B cell (primary cell): ENCODE data around the gene ZNF620. TPM values are rescaled to one million over a fixed set of nuclear protein-coding genes. Genes with fewer than 3 reads are reported as not detected.

Experiments
- ATAC-seq: fragments of 200-7000 bp; cut with Tn5 transposase; one replicate; pipeline ENCODE4 v1.10.0; 2021; ENCODE audit warnings: low read depth, mild to moderate bottlenecking, moderate number of reproducible peaks, moderate library complexity
- CTCF ChIA-PET: fragments of 350-600 bp; sonication (Branson Sonifier 250); formaldehyde crosslinking; loops from one replicate; lab custom pipeline; 2021; ENCODE audit warnings: antibody characterized with exemption, inconsistent platforms; lab: Charles Lee
- POLR2A ChIA-PET: fragments of 350-600 bp; sonication (Branson Sonifier 250); formaldehyde crosslinking; loops from one replicate; lab custom pipeline; 2021; ENCODE audit warnings: antibody characterized with exemption; lab: Charles Lee
- DNase-seq: peaks from one replicate; pipeline ENCODE4 v3.0.0; 2013
- H2AFZ ChIP-seq: 2 replicates; pipeline ENCODE4 v1.6.1; 2012; ENCODE audit warnings: mild to moderate bottlenecking, low read depth, low read length; ENCODE audit not compliant: insufficient read depth, poor library complexity, severe bottlenecking
- H3K27ac ChIP-seq, 2 donors: 1 replicate in 1 of 2; 2 replicates in 1 of 2; pipeline ENCODE4 v1.5.1; 2012 to 2013; ENCODE audit warnings: low read length in 2 of 2, mild to moderate bottlenecking in 2 of 2, moderate library complexity in 1 of 2
- H3K27me3 ChIP-seq, 4 experiments: fragments of 200-600 bp in 1 of 4; sonication (generic) in 1 of 4; replicated peaks in 1 of 4; 1 replicate in 2 of 4; 2 replicates in 2 of 4; pipeline versions ENCODE4 v1.6.1 to v1.7.0; 2013 to 2016; ENCODE audit warnings: low read length in 3 of 4, mild to moderate bottlenecking in 2 of 4, mixed read lengths in 1 of 4, moderate library complexity in 1 of 4; ENCODE audit not compliant: insufficient read depth in 4 of 4, control insufficient read depth in 3 of 4; ENCODE audit errors: control extremely low read depth in 1 of 4
- H3K36me3 ChIP-seq, 2 experiments: replicated peaks in 1 of 2; 1 replicate in 1 of 2; 2 replicates in 1 of 2; pipeline versions ENCODE4 v1.6.1 to v1.7.1; 2013; ENCODE audit warnings: low read length in 1 of 2; ENCODE audit not compliant: insufficient read depth in 2 of 2, control insufficient read depth in 1 of 2; ENCODE audit errors: control extremely low read depth in 1 of 2, extremely low read depth in 1 of 2
- H3K4me1 ChIP-seq, 2 donors: fragments of 200-600 bp in 1 of 2; sonication (generic) in 1 of 2; 1 replicate in 1 of 2; 2 replicates in 1 of 2; pipeline versions ENCODE4 v1.5.1 to v1.6.1; 2013 to 2017; ENCODE audit warnings: low read length in 2 of 2; ENCODE audit not compliant: control insufficient read depth in 2 of 2, insufficient read depth in 2 of 2
- H3K4me2 ChIP-seq: replicated peaks from 2 replicates; pipeline ENCODE3; 2012; ENCODE audit warnings: mild to moderate bottlenecking, low read depth, low read length; ENCODE audit not compliant: poor library complexity, severe bottlenecking
- H3K4me3 ChIP-seq, 5 experiments: fragments of 200-600 bp in 1 of 5; sonication (generic) in 1 of 5; 1 replicate in 3 of 5; 2 replicates in 2 of 5; pipeline versions ENCODE4 v1.5.1 to v1.7.0; 2011 to 2016; ENCODE audit warnings: low read length in 4 of 5, mild to moderate bottlenecking in 4 of 5, low read depth in 2 of 5, control low read depth in 1 of 5, moderate library complexity in 1 of 5; ENCODE audit not compliant: insufficient read depth in 1 of 5; ENCODE audit errors: control extremely low read depth in 1 of 5, extremely low read depth in 1 of 5
- H3K79me2 ChIP-seq: fragments of 200-600 bp; sonication (generic); one replicate; pipeline ENCODE4 v1.6.0; 2016; ENCODE audit warnings: low read length; ENCODE audit not compliant: control insufficient read depth, insufficient read depth
- H3K9ac ChIP-seq: fragments of 200-600 bp; sonication (generic); 2 replicates; pipeline ENCODE4 v1.6.1; 2017; ENCODE audit warnings: mild to moderate bottlenecking, low read length, moderate library complexity
- H3K9me3 ChIP-seq, 3 donors: one replicate each; pipeline versions ENCODE4 v1.6.1 to v1.7.1; 2013; ENCODE audit warnings: low read length in 2 of 3; ENCODE audit not compliant: control insufficient read depth in 2 of 3, insufficient read depth in 1 of 3; ENCODE audit errors: control extremely low read depth in 1 of 3
- H4K20me1 ChIP-seq: 2 replicates; pipeline ENCODE4 v1.6.0; 2012; ENCODE audit warnings: mild to moderate bottlenecking, low read length; ENCODE audit not compliant: insufficient read depth, control insufficient read depth, poor library complexity, severe bottlenecking
- H3K27ac Mint-ChIP-seq: one replicate; pipeline ENCODE4 v1.8.0; 2021; ENCODE audit warnings: mixed read lengths
- H3K27me3 Mint-ChIP-seq: one replicate; pipeline ENCODE4 v1.8.0; 2021; ENCODE audit warnings: mixed read lengths
- H3K4me1 Mint-ChIP-seq: one replicate; pipeline ENCODE4 v1.8.0; 2021; ENCODE audit warnings: mixed read lengths
- H3K4me3 Mint-ChIP-seq: one replicate; pipeline ENCODE4 v1.8.0; 2021; ENCODE audit warnings: mixed read lengths
- H3K9me3 Mint-ChIP-seq: one replicate; pipeline ENCODE4 v1.8.0; 2022; ENCODE audit warnings: mixed read lengths; ENCODE audit not compliant: insufficient read depth
- CTCF ChIP-seq: fragments of 200-600 bp; IDR thresholded peaks from one replicate; pipeline ENCODE4 v1.8.0; 2022; ENCODE audit warnings: antibody characterized with exemption, mild to moderate bottlenecking
- EZH2 ChIP-seq: IDR thresholded peaks from 2 replicates; pipeline ENCODE4 v1.6.1; 2012; ENCODE audit warnings: borderline replicate concordance, low read depth, mild to moderate bottlenecking, moderate library complexity, low read length; ENCODE audit not compliant: insufficient read depth, poor library complexity, severe bottlenecking
- WGBS: methylation state at CpG from one replicate; pipeline ENCODE4 v1.1.5; 2013; ENCODE audit warnings: missing lambda C conversion rate; ENCODE audit not compliant: insufficient coverage; 5-methylcytosine and 5-hydroxymethylcytosine counted together
- intact Hi-C: fragments of 100-400 bp; cut with micrococcal nuclease; formaldehyde crosslinking; loops from one replicate; pipeline ENCODE4 v1.10.0; 2022
- polyA plus RNA-seq: library from polyadenylated mRNA; depleted of rRNA; stranded (reverse); fragments of >200 nt; gene quantifications from 2 replicates; pipeline ENCODE4 v1.2.3, GENCODE V29; 2012
- total RNA-seq, 2 donors: library from RNA; stranded (reverse); fragments of 120-200 nt in 1 of 2; gene quantifications; 1 replicate in 1 of 2; 2 replicates in 1 of 2; pipeline versions ENCODE4 v1.2.3 to v1.2.4, GENCODE V29; 2013 to 2022

The ZNF620 gene
- total and polyA plus RNA-seq, 2 donors (not counting 1 experiment from before 2014, with no cell fraction given) = 1.2 to 6.6 TPM

- Mint-ChIP-seq H3K4me3 (peak overlapping the region; percentile 94), H3K27me3 (no peaks in the 10 kb centered on the region), H3K27ac (peak overlapping the region; percentile 96), H3K9me3 (no peaks in the 10 kb centered on the region), H3K4me1 (peaks cover 47% of the 10 kb centered on the region)
- H4K20me1 ChIP-seq = peaks cover 31% of the 10 kb centered on the region
- H3K79me2 ChIP-seq = peaks cover 29% of the 10 kb centered on the region
- H3K4me2 ChIP-seq = peak overlapping the region; percentile 88
- no peak for DNase-seq
- peak overlapping the region; percentile 76 for H2AFZ ChIP-seq
- H3K27me3 ChIP-seq = no peaks in the 10 kb centered on the region
- ChIA-PET POLR2A (interaction anchor here (0.7 to 1.5 kb wide), 2 partner anchors 49 to 148 kb away, joined by 6 to 9 read pairs; partner anchors contain the start of gene ZNF620), CTCF (interaction anchor here (1.3 to 1.6 kb wide), 2 partner anchors 14 to 68 kb away, joined by 4 to 5 read pairs; partner anchors contain the start of gene ZNF621)
- intact Hi-C loops = loop anchor here (10.0 kb wide), 1 partner anchor 738 kb away; the partner anchor contains the start of gene CTNNB1
- H3K4me3 ChIP-seq = peak overlapping the region; percentile 68 to 95 (median 82)
- peak overlapping the region; percentile 69 for H3K9ac ChIP-seq
- TF ChIP-seq CTCF = no peak
- no peak for TF ChIP-seq EZH2
- peaks cover 0 to 5% (median 0%) of the 10 kb centered on the region in 3 donors for H3K9me3 ChIP-seq
- H3K27ac ChIP-seq = peak overlapping the region; percentile 84 to 88
- peaks cover 5 to 31% of the 10 kb centered on the region in 2 experiments for H3K36me3 ChIP-seq
- no peak for ATAC-seq
- H3K4me1 ChIP-seq = peaks cover 32 to 38% of the 10 kb centered on the region in 2 donors
- WGBS = 91% methylated on average over 13 of the region's 29 CpGs
Measured at GRCh38 chr3:40456279-40456939, 49.4 kb upstream of the ZNF620 start.
